GM11168 (cell line): ENCODE results near the gene MT1G.
"Not testable (repeated sequence)": the region's sequence is repeated elsewhere in the genome, so short reads cannot be mapped to it uniquely, and the experiment has no call there.

Source experiments
- in situ Hi-C: fragments of 300-500 bp; cut with MboI; formaldehyde crosslinking; loops from one replicate; pipeline ENCODE4 v1.12.0; 2022; ENCODE audit warnings: low sequenced_read_pairs; ENCODE audit not compliant: unreplicated experiment

Gene MT1G

DNA sequence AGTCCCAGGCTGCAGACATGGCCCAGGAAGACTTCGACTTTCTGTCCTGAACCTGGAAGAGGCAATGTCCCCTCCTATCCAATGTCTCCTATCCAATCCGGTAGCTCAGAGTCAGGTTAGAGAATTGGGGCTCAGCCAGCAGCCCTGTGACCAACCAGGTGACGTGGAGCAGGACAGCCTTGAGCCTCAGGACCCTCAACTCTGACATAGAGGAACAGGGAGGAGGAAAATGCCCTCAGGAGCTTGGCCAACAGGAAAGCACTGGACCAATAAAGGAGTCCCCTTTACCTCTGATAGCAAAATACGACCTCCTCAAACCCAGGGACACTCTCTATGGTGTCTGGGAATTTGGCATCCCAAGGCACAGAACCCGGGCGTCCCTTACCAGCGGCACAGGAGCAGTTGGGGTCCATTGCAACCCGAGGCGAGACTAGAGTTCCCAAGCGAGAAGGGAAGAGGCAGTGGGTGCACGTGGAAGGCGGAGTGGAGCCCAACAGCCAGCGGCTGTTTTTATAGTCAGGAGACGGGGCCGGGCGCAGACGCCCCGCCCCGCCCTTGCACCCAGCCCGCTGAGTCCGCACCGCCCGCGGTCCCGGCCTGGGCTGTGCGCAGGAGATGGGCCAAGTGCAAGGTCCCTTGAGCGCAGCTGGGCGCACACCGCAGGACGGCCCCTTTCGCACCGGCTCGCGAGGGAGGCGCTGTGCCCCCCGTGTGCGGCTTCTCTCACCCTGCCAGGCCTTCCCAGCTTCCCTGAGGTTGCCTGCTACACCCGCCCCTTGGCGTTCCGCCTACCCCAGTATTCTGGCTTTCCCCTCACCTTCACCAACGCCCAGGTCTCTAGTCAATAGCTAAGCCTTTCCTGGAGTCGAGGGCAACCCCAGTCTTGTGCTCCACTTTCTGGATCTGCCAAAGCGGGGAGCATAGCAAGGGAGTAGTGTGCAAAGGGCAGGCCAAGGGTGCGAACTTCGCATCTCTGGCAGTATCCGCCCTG lies at the start of gene MT1G:
TSS of gene MT1G (minus strand) at position 485 of the 991 bp plus-strand sequence. CDS start at position 413, 72 bp downstream.
- in situ Hi-C loops, result no loop called here

DNA sequence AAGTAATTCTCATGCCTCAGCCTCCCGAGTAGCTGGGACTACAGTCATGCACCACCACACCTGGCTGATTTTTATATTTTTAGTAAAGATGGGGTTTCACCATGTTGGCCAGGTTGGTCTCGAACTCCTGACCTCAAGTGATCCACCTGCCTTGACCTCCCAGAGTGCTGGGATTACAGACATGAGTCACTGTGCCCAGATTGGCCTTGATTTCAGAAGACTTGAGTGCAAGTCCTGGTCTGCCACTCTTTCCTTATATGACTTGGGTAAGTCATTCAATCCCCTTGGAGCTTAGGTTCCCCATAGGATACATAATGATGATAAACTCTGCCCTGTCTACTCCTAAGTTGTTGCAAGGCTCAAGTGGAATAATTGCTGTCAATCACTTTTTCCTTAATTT lies 49.7 kb upstream of the MT1G start:
- in situ Hi-C loops, result not testable (repeated sequence)

DNA sequence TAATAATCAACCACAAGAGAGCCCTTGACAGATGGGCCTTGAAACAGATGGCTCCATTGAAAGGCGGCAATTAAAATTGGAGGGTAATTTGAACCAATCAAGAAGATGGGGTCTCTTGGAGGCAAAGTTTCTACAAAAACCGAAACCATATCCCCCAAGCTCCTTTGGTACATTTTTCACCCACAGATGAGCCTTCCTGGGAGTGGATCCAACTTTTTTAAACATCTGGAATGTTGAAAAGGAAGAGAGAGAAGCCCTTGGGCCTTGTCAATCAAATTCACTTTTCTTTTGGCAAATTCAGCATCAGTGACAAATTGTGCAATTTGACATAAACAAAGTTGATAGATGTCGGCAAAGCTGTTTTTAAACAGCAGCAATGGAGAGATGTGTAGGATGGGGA lies 48.9 kb upstream of the MT1G start:
- in situ Hi-C loops, result no loop called here

DNA sequence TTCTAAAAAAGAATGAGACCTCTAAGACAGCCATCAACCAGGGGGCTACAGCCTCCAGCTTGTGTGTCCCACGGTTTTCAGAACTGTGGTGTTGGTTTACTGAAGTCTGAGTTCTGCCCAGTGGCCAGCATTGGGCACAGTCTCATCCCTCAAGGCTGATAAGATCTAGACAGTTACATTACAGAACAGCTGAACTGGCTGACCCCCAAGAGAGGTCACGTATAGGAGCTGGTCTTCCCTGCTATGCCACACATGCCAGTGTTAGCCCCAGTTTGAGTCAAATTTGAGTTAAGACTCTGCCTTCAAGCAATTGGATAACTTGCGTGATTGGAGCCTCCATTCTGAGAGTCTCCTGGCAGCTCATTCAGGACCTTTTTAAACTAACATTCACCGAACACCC lies 47.3 kb upstream of the MT1G start:
- in situ Hi-C loops, result no loop called here

DNA sequence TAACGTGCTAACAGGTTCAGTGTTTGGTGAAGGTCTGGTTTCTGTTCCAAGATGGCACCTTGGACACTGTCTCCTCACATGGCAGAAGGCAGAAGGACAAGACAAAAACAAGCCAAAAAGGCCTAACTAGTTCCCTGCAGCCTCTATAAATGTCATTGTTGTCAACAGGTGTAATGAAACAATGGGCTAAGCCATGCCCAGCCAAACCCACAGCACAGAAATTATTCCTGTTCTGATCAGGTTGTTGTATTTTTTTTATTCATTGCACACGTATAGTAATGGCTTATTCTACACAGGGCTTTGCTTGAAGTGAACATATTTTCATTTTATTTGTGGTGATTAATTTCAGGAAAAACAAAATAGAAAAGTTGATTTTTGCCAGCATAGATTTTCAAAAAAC lies 45.9 kb upstream of the MT1G start:
- in situ Hi-C loops, result no loop called here

DNA sequence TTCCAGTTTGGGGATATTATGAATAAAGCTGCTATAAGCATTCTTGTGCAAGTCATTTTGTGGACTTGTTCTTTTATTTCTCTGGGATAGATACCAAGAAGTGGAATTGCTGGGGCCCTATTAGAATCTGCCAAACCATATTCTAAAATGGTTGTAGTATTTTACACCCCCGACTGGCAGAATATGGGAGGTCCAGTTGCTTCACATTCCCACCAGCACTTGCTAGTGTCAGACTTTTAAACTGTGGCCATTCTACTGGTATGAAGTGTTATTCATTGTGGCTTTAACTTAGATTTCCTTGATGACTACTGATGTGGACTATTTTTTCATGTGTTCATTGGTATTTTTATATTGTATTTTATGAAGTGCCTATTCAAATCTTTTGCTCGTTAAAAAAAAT lies 44.0 kb upstream of the MT1G start:
- in situ Hi-C loops, result no loop called here

DNA sequence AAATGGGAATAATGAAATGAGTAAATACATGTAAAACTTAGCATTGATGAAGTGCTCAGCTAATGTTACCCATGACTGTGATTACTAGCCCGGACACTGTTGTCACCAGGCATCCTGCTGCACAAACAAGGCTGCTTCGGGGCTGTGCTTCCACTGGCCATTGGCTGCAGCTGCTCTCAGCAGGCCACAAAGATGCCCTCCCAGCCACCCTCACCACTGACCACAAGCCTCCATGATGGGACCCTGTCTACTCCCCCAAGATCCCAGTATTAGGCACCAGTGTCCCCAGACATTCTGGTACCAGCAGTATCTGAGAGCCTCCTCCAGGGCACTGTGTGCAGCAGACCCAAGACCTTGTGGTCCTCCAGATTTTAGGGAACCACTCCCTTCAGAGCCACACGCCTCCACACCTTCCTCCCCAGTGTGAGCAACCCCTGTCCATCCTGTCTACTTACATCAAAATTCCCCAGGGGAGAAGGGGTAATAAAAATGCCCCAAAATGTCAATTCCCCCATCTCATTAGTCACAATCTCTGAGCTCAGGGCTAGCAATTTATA lies 42.4 kb upstream of the MT1G start:
- in situ Hi-C loops, result no loop called here

DNA sequence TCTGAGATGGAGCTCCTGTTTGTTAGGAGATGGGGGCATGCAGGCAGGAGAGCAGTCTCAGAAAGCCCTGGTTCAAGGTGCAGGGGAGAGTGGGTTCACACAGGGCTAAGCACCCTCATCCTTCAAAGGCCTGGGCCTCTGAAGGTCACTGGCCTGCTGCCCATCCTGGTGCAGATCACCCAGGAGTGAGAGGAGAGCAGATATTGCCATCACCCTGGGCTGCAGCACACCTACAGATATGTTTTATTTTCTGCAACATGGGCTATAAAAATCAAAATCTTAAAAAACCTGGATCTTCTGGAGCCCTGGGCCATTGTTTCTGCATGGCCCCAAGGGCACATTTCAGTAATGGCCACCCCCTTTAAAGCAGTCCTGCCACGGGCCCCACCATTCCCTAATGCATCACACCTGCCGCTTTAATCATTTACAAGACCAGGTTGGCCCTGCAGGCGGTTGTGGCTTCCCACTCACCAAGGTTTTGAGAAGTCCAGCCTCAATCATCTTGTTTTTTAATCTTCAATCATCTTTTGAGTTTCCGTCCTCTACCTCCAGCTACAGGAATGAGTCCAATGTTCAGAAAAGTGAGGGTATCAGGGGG lies 41.7 kb upstream of the MT1G start:
- in situ Hi-C loops, result no loop called here

DNA sequence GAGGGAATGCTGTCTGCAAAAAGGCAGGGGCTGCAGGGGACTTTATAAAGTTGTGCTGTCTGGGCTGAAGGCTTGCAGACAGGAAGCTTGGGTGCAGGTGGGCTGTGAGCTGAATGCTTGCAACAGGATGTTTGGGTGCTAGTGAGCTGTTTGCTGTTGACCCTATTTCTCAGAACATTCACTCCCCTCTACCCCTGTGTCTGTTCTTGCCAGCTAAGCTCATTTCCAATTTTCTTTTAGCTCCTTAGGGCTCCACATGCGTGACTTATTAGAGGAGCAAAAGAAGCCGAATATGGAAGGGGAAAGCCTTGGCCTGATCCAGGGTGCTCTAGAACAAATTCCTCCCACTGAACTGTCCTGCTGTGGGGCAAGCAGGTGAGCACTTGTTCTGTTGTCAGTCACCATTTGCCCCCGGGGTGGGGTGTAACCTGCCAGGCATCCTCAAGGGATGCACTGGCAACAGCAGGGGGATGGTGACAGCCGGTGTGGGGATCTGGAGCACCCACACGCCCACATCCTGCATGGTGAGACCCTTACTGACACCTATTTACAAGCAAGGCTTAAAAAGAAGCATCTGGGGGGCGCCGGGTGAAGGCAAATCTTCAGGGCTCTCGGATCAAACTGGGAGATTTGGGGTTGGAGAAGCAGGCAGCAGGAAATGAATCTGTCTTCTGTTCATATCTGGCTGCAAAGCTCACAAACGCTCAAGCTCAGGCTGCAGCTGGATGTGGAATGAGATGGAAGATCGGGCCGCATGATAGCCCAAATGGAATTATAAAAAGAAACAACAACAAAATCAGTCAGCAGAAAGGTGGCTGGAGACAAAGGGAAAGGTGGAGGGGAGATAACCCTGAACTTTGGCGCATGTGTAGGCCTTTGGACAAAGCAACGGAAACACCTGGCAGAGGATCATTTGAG lies 40.9 kb upstream of the MT1G start:
- in situ Hi-C loops, result no loop called here

DNA sequence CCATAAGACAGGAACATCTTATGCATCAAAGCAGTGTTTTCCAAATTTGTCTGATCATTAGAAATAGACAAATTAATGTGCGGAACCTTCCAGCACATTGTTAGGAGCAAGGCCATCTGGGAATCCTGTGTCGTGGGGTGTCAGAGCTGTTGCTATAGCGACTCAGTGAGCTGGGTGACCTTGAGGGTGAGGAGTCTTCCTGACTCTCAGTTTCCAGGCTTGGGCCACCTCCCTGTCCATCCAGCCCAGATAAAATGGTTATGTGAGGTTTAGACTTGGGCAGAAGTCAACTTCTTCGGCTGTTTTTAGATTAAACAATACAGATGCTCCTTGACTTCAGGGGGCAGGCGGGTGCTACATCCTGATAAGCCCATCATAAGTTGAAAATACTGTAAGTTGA lies 35.0 kb upstream of the MT1G start:
- in situ Hi-C loops, result no loop called here

DNA sequence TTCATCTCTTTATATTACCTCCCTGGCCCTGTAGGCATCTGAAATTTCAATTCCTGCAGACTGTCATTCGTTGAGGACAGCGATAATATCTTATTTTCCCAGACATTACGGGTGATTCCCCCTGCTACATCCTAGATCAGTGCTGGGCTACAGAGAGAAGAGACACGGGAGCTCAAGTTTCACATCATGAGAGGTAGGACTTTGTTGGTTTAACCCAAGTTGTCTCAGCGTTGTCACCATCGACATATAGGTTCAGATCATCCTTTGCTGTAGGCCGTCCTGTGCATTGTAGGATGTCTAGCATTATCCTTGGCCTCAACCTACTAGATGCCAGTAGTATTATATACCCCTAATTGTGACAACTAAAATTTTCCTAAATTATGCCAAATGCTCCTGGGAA lies 33.7 kb upstream of the MT1G start:
- in situ Hi-C loops, result no loop called here

DNA sequence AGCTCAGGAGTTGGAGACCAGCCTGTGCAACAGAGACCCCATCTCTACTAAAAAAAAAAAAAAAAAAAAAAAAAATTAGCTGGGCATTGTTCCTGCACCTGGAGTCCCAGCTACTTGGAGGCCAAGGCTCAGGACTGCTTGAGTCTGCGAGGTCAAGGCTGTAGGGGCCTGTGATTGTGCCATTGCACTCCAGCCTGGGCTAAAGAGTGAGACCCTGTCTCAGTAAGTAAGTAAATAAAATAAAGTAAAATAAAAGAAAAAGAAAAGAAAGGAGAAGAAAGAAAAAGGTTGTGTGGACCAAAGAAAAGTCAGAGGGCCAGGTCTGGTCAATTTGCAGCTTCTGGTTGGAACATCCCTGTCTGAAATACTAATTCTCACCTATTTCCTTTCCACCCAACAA lies 32.8 kb upstream of the MT1G start:
- in situ Hi-C loops, result no loop called here

DNA sequence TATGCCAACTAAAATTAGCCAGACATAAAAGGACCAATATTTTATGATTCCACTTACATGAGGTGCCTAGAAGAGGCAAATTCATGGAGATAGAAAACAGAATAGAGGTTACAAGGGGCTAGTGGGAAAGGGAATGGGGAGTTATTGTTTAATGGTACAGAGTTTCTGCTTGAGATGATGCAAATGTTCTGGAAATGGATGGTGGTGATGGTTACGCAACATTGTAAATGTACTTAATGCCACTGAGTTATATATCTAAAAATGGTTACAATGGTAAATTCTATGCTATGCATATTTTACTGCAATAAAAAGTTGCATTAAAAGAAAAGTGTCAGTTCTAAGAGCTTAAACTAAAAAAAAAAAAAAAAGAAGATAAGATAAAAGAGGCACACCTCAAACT lies 32.3 kb upstream of the MT1G start:
- in situ Hi-C loops, result no loop called here

DNA sequence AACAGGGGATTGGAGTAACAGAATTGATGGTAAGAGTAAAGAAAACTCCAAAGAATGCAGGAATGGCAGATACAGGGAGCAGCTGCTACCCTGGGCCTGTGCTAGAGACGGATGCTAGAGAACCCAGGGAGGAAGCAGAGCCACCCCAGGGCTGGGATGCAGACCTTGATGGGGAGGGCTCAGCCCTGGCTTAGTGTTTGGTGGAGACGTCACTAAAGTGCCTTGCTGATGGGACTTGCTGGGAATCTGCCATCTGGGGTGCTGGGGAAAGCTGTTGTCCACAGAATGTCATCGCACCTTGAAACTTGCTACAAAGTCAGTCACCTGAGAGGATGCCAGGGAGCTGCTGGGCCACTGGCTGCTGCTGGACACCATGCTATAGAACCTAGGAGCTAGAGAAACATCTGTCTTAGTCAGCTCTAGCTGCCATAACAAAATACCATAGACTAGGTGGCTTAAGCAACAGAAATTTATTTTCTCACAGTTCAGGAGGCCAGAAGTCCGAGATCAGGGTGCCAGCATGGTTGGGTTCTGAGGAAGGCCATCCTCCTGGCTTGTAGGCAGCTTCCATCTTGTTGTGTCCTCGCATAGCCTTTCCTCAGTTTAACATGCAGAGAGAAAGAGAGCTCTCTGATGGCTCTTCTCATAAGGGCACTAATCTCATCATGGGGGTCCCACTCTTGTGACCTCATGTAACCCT lies 29.7 kb upstream of the MT1G start:
- in situ Hi-C loops, result loop anchor here (10.0 kb wide), 1 partner anchor 113 kb away; the partner anchor contains the start of gene MT3

DNA sequence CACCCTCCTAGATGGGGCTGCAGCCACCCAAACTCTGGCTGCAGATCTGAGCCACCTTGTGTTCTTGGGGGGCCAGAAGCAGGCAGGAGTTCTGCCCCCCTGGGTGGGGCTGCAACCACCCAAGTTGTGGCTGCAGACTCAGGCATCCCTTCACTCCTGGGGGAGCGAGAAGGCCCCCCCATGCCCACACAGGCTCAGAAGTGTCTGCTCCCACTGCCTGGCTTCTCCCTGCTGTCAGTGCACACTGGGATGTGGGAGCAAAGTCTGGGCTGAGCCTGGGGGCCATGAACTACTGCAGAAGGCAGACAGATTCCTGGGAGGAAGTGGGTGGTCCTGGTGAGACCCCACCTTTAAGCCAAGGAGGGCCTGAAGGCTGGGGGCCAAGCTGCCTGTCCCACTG lies 27.4 kb upstream of the MT1G start:
- in situ Hi-C loops, result loop anchor here (10.0 kb wide), 1 partner anchor 110 kb away; the partner anchor contains the start of gene MT3

DNA sequence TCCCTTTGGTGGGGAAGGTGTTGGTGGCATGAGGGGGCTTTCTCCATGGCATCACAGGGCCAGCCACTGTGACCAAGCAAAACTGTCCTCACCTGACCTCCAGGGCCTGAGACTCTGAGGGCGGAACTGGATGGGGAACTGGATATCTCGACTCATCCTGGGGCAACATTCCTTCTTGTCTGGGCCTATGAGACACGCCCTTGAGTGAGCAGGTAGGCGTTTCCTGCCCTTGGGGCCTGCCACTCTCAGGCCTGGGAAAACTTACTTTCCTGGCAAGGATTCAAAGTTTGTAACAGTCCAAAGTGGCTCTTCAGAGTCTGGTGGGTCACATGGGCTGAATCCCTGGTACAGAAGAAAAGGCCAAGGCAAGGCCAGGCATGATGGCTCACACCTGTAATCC lies 24.0 kb upstream of the MT1G start:
- in situ Hi-C loops, result loop anchor here (10.0 kb wide), 1 partner anchor 107 kb away; the partner anchor contains the start of gene MT3

DNA sequence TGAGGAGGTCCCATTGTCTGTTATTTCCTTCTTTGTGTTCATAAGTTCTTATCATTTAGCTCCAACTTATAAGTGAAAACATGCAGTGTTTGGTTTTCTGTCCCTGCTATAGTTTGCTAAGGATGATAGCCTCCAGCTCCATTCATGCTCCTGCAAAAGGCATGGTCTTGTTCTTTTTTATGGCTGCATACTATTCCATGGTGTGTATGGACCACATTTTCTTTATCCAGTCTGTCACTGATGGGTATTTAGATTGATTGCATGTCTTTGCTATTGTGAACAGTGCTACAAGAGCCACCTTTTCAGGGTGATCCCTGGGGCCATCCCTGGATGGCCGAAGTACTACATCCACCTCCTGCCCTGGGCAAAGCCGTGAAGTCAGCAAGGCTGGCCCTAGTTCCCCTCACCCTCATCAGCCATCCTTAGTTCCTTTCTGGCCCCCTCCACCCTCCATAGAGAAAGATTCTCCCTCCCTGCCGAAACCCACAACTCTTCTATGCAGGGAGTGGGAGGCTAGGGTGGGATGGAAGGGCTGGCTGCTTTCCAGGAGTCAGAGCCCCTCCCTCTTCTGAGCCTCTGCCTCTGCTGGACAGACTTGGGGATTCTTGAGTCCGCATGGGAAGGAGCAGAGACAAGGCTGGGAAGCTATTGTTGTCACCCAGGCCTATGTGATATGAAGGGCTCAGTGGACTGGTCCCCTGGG lies 22.7 kb upstream of the MT1G start:
- in situ Hi-C loops, result loop anchor here (10.0 kb wide), 1 partner anchor 106 kb away; the partner anchor contains the start of gene MT3

DNA sequence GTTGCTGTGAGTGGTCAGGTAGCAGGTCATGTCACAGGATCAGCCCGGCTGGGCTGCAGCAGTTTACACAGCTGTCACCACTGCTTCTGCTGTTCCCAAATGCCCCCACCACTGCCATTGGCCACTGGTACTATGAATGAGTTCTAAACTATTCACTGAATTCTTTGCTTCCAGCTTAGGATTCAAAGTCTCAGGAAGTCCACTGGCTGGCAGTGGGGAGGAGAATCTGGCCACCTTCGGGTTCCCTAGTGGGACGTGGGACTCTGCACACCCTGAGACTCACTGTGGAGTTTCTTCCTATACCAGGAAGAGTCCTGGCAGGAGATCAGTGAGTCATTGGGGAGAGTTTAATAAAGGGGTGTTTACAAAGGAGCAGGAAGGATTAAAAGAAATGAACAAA lies 21.3 kb upstream of the MT1G start:
- in situ Hi-C loops, result no loop called here

DNA sequence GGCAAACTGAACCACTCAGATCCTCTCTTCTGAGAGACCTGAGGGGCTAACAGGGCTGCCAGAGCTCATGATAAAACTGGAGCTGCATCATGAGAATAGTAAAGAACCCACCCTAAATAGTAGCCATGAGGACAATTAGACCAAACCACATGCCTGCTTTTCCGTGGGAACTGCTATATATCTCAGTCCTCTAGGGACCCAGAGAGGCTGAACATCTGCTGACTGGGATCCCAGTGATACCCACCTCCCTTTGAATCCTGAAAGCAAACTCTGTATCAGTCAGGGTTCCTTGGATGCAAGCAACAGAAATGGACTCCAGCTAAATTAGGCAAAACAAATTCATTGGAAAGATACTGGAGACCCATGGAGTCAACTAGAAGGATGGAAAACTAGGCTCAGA lies 20.9 kb upstream of the MT1G start:
- in situ Hi-C loops, result no loop called here
